Measurements from ENCODE around the gene UBXN11. TPM values are rescaled to one million over a fixed set of nuclear protein-coding genes. Genes with fewer than 3 reads are reported as not detected.

UBXN11 gene
- total RNA-seq, 6 donors from 2014 or later, result 25.7 to 194 (median 62.5) TPM

DNA sequence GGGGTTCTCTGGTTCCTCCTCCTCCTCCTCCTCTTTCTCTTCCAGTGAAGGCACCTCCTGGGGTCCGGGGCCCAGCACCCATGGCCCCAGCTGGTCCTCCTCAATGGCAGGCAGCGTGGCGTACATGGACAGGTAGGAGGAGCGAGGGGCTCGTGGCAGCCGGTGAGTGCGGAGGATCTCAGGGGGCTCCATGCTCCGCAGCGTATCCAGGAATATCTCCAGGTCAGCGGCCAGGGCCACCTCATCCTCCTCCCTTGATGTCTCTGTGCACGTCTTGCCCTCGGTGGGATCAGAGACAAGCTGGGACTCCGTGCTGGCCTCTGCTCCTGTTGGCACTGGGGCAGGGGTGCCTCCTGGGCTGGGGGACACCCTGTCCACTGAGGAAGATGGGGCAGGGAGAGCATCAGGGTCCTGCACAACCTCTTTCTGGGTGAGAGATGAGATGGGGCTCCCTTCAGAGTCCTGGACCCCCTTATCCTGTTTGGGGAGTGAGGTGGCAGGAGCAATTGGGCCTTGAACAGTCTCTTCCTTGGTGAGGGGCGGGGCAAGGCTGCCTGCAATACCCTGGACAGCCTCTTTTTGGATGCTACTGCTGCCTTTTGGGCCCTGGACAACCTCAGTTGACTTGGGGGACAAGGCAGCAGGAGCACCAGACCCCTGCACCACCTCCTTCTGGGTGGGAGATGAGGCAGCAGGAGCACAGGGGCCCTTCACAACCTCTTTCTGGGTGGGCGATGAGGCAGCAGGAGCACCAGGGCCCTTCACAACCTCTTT, 37.9 kb upstream of the UBXN11 start:
- ATAC-seq (ENCODE audit: low FRiP score in 2 of 2), result peak in 1 of 2 donors; percentile 28
- Histone ChIP-seq H3K4me1 (no peaks in the 10 kb centered on the region), H3K4me3 (no peak overlapping the region), H3K36me3 (no peaks in the 10 kb centered on the region), H3K27ac (no peak overlapping the region), H3K9me3 (no peaks in the 10 kb centered on the region), H3K27me3 (no peaks in the 10 kb centered on the region)
- WGBS, 2 donors, result 93 to 100% methylated on average over 1 to 14 of the region's 15 CpGs
- peak in 1 of 2 donors; percentile 62 for DNase-seq
- no peak for TF ChIP-seq EP300 (IDR thresholded peaks at IDR 0.05)
- TF ChIP-seq POLR2A (IDR thresholded peaks at IDR 0.05), result no peak
- no peak for TF ChIP-seq POLR2AphosphoS5 (IDR thresholded peaks at IDR 0.05)
- TF ChIP-seq, protein P1, sequence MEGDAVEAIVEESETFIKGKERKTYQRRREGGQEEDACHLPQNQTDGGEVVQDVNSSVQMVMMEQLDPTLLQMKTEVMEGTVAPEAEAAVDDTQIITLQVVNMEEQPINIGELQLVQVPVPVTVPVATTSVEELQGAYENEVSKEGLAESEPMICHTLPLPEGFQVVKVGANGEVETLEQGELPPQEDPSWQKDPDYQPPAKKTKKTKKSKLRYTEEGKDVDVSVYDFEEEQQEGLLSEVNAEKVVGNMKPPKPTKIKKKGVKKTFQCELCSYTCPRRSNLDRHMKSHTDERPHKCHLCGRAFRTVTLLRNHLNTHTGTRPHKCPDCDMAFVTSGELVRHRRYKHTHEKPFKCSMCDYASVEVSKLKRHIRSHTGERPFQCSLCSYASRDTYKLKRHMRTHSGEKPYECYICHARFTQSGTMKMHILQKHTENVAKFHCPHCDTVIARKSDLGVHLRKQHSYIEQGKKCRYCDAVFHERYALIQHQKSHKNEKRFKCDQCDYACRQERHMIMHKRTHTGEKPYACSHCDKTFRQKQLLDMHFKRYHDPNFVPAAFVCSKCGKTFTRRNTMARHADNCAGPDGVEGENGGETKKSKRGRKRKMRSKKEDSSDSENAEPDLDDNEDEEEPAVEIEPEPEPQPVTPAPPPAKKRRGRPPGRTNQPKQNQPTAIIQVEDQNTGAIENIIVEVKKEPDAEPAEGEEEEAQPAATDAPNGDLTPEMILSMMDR (IDR thresholded peaks at IDR 0.05), result no peak

GRCh38 chr1:26340047-26340481, 33.6 kb upstream of the UBXN11 start:
- ATAC-seq (ENCODE audit: low FRiP score in 2 of 2) (no peak), DNase-seq (no peak)
- Histone ChIP-seq H3K27ac (no peak overlapping the region), H3K9me3 (no peaks in the 10 kb centered on the region), H3K27me3 (peaks cover 0 to 5% (median 0%) of the 10 kb centered on the region in 4 donors), H3K4me3 (no peak overlapping the region), H3K36me3 (no peaks in the 10 kb centered on the region), H3K4me1 (peaks cover 11 to 18% (median 15%) of the 10 kb centered on the region in 4 donors)
- WGBS, 2 donors, result 65 to 80% methylated on average over 4 of the region's 4 CpGs
- TF ChIP-seq EP300 (IDR thresholded peaks at IDR 0.05) (no peak), POLR2A (IDR thresholded peaks at IDR 0.05) (no peak), POLR2AphosphoS5 (IDR thresholded peaks at IDR 0.05) (no peak)
- TF ChIP-seq, protein P1 (IDR thresholded peaks at IDR 0.05), result no peak

GRCh38 chr1:26338670-26339069, 32.2 kb upstream of the UBXN11 start:
- no peaks in the 10 kb centered on the region for H3K36me3 ChIP-seq
- no peak for TF ChIP-seq POLR2A (IDR thresholded peaks at IDR 0.05)
- no peak for TF ChIP-seq EP300 (IDR thresholded peaks at IDR 0.05)
- TF ChIP-seq, protein P1 (IDR thresholded peaks at IDR 0.05), result no peak
- no peak for TF ChIP-seq POLR2AphosphoS5 (IDR thresholded peaks at IDR 0.05)
- no peak overlapping the region for H3K4me3 ChIP-seq
- H3K27me3 ChIP-seq, result peaks cover 0 to 5% (median 0%) of the 10 kb centered on the region in 4 donors
- 68 to 100% methylated on average over 1 of the region's 1 CpG for WGBS, 2 donors
- ATAC-seq (ENCODE audit: low FRiP score in 2 of 2), result no peak
- H3K4me1 ChIP-seq, result peaks cover 11 to 18% (median 15%) of the 10 kb centered on the region in 4 donors
- H3K9me3 ChIP-seq, result no peaks in the 10 kb centered on the region
- DNase-seq, result no peak
- H3K27ac ChIP-seq, result no peak overlapping the region

- no peak for DNase-seq
- TF ChIP-seq POLR2AphosphoS5 (IDR thresholded peaks at IDR 0.05), result no peak
- TF ChIP-seq EP300 (IDR thresholded peaks at IDR 0.05), result no peak
- no peak for TF ChIP-seq POLR2A (IDR thresholded peaks at IDR 0.05)
- TF ChIP-seq, protein P1 (IDR thresholded peaks at IDR 0.05), result no peak
- peaks cover 11 to 18% (median 15%) of the 10 kb centered on the region in 4 donors for H3K4me1 ChIP-seq
- no peak overlapping the region for H3K4me3 ChIP-seq
- WGBS, 2 donors, result 59 to 72% methylated on average over 3 to 4 of the region's 4 CpGs
- no peak overlapping the region for H3K27ac ChIP-seq
- ATAC-seq (ENCODE audit: low FRiP score in 2 of 2), result no peak
- H3K9me3 ChIP-seq, result no peaks in the 10 kb centered on the region
- H3K36me3 ChIP-seq, result no peaks in the 10 kb centered on the region
- H3K27me3 ChIP-seq, result peaks cover 0 to 5% (median 0%) of the 10 kb centered on the region in 4 donors
These were observed 31.2 kb upstream of the UBXN11 start for GRCh38 chr1:26337625-26338024.
